VCaP (cell line): ENCODE results near the gene KPNA6.
A peak's percentile ranks its signal among the peaks of the same experiment; 100 is the strongest.
"Not testable (repeated sequence)": the region's sequence is repeated elsewhere in the genome, so short reads cannot be mapped to it uniquely, and the experiment has no call there.

Source experiments
- H3K27ac ChIP-seq: fragments of 450-650 bp; 2 replicates; pipeline ENCODE4 v1.5.1; 2017
- TF ChIP-seq, protein P1 (sequence below): fragments of 450-650 bp; conservative IDR thresholded peaks from 2 replicates; pipeline ENCODE4 v1.5.1; 2017; ENCODE audit warnings: mild to moderate bottlenecking, moderate library complexity

Gene KPNA6

DNA sequence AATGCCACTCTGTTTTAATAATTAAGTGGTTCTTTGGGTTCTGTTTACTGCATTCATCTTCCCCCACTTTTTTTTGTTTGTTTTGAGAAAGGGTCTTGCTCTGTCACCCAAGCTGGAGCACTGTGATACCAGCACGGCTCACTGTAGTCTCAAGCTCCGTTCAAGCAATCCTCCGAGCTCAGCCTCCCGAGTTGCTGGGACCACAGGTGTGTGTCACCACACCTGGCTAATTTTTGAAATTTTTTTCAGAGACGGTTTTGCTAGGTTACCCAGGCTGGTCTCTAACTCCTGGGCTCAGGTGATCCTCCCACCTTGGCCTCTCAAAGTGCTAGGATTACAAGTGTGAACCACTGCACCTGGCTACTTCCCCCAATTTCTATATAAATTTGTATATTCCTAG lies 29.3 kb downstream of the KPNA6 start:
- TF ChIP-seq, protein P1, sequence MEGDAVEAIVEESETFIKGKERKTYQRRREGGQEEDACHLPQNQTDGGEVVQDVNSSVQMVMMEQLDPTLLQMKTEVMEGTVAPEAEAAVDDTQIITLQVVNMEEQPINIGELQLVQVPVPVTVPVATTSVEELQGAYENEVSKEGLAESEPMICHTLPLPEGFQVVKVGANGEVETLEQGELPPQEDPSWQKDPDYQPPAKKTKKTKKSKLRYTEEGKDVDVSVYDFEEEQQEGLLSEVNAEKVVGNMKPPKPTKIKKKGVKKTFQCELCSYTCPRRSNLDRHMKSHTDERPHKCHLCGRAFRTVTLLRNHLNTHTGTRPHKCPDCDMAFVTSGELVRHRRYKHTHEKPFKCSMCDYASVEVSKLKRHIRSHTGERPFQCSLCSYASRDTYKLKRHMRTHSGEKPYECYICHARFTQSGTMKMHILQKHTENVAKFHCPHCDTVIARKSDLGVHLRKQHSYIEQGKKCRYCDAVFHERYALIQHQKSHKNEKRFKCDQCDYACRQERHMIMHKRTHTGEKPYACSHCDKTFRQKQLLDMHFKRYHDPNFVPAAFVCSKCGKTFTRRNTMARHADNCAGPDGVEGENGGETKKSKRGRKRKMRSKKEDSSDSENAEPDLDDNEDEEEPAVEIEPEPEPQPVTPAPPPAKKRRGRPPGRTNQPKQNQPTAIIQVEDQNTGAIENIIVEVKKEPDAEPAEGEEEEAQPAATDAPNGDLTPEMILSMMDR, result no peak
- no peak overlapping the region for H3K27ac ChIP-seq

DNA sequence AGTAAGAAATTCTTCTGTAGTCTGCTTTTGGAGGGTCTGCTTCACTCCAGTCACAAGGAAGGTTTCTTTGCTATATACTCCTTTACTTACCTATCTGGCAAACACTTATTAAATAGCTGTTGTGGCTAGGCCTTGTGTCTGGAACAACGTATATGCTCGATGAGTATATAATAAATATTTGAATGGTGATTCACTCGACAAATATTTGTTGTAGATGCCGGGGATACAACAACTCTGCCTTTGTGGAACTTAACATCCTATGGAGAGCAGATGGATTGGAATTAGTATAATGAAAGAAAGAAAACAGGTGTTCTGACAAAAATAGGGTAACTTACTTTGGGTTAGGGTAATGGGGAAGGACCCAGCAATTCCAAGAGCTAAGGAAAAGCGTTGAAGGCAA lies 31.1 kb downstream of the KPNA6 start:
- TF ChIP-seq, protein P1, result no peak
- H3K27ac ChIP-seq, result no peak overlapping the region

DNA sequence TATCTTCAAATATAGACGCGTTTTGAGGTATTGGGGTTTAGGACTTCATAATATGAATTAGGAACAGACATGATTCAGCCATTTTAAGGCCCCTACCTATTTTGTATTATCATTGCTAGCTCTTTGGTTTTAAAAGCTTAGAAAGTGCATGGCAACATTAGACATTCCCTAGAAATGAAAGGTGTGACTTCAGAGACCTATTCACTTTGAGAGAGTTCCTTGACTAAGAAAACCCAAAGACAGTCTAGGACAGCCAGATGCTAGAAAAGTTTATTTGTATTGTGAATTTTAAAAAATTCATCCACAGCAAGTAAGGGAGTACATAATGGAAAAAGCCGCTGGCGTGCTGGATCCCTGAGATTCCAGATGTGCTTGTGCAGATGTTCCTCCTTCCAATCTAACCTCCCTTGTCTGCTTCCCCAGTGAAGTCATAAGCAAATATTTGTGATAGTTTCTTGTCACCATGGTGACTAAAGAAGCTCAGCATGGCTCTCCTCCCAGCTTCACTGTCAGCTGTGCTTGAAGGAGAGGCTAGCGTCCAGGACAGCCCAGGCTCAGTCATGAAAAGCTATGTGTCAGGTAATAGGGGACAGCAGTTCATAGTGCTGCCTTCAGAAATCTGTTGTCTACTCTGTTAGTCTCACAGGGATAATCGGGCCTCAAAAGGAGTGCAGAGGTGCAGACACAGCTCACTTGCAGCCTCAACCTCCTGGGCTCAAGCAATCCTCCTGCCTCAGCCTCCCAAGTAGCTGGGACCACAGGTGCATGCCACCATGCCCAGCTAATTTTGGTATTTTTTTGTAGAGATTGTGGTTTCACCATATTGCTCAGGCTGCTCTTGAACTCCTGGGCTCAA lies 34.8 kb downstream of the KPNA6 start:
- peak overlapping the region; percentile 10; the same call in 1 of the 2 replicates for H3K27ac ChIP-seq
- TF ChIP-seq, protein P1, result no peak

DNA sequence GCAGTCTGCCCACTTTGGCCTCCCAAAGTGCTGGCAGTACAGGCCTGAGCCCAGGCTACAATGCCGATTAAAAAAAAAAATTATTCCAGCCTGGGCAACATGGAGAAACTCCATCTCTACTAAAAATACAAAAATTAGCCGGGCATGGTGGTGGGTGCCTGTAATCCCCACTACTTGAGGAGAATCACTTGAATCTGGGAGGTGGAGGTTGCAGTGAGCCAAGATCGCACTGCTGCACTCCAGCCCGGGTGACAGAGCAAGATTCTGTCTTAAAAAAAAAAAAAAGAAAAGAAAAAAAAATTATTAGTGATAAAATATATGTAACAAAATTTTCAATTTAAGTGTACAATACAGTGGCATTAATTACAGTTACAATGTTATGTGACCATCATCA lies 35.4 kb downstream of the KPNA6 start:
- H3K27ac ChIP-seq, result peak overlapping the region; percentile 10; the same call in 1 of the 2 replicates

DNA sequence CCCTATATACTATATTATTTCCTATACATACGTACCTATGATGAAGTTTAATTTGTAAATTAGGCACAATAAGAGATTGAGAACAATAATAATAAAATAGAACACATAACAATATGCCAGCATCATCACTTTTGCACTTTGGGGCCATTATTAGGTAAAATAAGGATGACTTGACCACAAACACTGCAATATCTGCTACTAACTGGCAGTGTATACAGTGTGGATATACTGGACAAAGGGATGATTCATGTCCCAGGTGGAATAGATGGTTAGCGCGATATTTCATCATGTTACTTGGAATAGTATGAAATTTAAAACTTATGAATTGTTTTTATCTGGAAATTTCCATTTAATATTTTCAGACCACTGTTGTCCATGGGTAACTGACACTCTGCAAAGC lies 36.2 kb downstream of the KPNA6 start:
- TF ChIP-seq, protein P1, result no peak
- no peak overlapping the region for H3K27ac ChIP-seq

DNA sequence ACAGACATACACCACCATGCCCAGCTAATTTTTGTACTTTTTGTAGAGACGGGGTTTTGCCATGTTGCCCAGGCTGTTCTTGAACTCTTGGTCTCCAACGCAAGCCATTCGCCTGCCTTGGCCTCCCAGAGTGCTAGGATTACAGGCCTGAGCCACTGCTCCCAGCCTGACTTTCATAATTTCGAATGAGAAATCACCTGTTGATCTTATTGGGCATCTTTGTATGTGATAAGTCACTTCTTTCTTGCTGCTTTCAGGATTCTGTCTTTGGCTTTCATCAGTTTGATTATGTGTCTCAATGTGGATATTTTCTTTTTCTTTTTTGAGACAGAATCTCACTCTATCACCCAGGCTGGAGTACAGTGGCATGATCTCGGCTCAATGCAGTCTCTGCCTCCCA lies 39.9 kb downstream of the KPNA6 start:
- not testable (repeated sequence) for H3K27ac ChIP-seq

DNA sequence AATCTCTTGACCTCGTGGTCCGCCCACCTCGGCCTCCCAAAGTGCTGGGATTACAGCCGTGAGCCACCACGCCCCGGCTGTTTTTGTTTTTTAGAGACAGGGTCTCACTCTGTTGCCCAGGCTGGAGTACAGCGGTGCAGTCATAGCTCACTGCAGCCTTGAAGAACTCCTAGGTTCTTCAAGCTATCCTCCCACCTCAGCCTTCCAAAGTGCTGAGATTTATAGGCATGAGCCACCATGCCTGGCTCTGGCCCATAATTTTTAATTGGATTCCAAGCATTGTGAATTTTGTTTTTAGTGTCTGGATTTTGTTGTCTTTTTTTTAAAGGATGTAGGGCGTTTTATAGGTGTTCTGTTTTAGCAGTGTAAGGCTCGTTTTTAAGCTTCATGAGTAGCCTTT lies 43.0 kb downstream of the KPNA6 start:
- TF ChIP-seq, protein P1, result no peak
- H3K27ac ChIP-seq, result no peak overlapping the region

DNA sequence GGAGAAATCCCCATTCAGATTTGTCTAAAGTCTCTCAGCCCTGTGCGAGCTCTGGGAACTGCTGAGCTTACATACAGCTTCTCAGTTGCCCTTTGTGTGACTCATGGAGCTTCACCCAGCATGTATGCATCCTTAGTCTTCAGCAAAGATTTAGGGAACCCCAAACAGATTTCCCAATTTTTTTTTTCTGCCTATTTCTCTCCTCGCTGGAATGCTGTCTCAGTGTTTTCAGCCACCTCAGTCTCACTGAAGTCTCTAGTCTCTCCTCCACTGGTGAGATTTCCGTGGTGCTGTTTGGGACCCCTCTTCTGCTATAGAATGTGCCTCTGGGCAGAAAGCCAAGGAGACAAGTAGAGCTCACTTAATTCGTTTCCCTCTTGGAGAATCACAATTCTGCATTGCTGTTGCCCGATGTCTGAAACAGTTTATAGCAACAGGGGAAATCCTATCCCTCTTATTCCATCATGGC lies 43.5 kb downstream of the KPNA6 start:
- H3K27ac ChIP-seq, result no peak overlapping the region
- TF ChIP-seq, protein P1, result no peak
